ENCODE measurements around the gene ZFAND2A.
"Not testable (repeated sequence)": the region's sequence is repeated elsewhere in the genome, so short reads cannot be mapped to it uniquely, and the experiment has no call there.

The ZFAND2A gene

DNA sequence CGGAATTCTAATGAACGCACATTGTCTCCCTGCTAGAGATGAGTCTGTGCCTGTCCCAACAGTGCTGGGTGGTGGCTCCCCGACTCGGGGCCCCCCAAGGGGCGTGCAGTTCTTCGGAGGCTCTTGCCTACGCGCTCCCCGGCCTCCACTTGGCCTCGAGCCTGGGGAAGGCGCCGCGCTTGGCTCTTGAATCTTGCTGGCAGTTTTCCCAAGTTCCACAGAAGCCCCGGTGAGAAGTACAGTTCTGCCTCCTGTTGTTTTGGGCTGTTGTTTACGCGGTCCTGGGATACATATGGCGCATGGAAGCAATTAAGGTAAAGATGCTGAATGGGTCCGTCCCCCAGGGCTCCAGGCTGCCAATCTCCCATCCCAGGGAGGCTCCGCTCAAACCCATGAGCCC, 40.0 kb upstream of the ZFAND2A start:
- TF ChIP-seq TCF4 (CRISPR knock-in tag; IDR thresholded peaks at IDR 0.05; ENCODE audit: borderline replicate concordance) = no peak
- TF ChIP-seq, protein P1, sequence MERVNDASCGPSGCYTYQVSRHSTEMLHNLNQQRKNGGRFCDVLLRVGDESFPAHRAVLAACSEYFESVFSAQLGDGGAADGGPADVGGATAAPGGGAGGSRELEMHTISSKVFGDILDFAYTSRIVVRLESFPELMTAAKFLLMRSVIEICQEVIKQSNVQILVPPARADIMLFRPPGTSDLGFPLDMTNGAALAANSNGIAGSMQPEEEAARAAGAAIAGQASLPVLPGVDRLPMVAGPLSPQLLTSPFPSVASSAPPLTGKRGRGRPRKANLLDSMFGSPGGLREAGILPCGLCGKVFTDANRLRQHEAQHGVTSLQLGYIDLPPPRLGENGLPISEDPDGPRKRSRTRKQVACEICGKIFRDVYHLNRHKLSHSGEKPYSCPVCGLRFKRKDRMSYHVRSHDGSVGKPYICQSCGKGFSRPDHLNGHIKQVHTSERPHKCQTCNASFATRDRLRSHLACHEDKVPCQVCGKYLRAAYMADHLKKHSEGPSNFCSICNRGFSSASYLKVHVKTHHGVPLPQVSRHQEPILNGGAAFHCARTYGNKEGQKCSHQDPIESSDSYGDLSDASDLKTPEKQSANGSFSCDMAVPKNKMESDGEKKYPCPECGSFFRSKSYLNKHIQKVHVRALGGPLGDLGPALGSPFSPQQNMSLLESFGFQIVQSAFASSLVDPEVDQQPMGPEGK (CRISPR knock-in tag; IDR thresholded peaks at IDR 0.05; ENCODE audit: borderline replicate concordance) = no peak
- no peak for TF ChIP-seq PPARA (CRISPR knock-in tag; IDR thresholded peaks at IDR 0.05; ENCODE audit: borderline replicate concordance)
- no peak for TF ChIP-seq ZNF8 (CRISPR knock-in tag; IDR thresholded peaks at IDR 0.05)
- TF ChIP-seq ARNTL (CRISPR knock-in tag; IDR thresholded peaks at IDR 0.05; ENCODE audit: borderline replicate concordance, low read depth) = no peak
- TF ChIP-seq, protein P2, sequence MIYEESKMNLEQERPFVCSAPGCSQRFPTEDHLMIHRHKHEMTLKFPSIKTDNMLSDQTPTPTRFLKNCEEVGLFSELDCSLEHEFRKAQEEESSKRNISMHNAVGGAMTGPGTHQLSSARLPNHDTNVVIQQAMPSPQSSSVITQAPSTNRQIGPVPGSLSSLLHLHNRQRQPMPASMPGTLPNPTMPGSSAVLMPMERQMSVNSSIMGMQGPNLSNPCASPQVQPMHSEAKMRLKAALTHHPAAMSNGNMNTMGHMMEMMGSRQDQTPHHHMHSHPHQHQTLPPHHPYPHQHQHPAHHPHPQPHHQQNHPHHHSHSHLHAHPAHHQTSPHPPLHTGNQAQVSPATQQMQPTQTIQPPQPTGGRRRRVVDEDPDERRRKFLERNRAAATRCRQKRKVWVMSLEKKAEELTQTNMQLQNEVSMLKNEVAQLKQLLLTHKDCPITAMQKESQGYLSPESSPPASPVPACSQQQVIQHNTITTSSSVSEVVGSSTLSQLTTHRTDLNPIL (CRISPR knock-in tag; IDR thresholded peaks at IDR 0.05; ENCODE audit: low read depth) = no peak
- no peak for TF ChIP-seq OSR1 (CRISPR knock-in tag; IDR thresholded peaks at IDR 0.05)
- no peak for TF ChIP-seq ZFP30 (CRISPR knock-in tag; IDR thresholded peaks at IDR 0.05)
- TF ChIP-seq RARB (CRISPR knock-in tag; IDR thresholded peaks at IDR 0.05) = no peak
- TF ChIP-seq, protein P3, sequence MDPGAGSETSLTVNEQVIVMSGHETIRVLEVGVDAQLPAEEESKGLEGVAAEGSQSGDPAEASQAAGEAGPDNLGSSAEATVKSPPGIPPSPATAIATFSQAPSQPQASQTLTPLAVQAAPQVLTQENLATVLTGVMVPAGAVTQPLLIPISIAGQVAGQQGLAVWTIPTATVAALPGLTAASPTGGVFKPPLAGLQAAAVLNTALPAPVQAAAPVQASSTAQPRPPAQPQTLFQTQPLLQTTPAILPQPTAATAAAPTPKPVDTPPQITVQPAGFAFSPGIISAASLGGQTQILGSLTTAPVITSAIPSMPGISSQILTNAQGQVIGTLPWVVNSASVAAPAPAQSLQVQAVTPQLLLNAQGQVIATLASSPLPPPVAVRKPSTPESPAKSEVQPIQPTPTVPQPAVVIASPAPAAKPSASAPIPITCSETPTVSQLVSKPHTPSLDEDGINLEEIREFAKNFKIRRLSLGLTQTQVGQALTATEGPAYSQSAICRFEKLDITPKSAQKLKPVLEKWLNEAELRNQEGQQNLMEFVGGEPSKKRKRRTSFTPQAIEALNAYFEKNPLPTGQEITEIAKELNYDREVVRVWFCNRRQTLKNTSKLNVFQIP (CRISPR knock-in tag; IDR thresholded peaks at IDR 0.05; ENCODE audit: borderline replicate concordance, low read depth) = no peak
- no peak for TF ChIP-seq BACH2 (CRISPR knock-in tag; IDR thresholded peaks at IDR 0.05; ENCODE audit: borderline replicate concordance)
- no peak for ATAC-seq

DNA sequence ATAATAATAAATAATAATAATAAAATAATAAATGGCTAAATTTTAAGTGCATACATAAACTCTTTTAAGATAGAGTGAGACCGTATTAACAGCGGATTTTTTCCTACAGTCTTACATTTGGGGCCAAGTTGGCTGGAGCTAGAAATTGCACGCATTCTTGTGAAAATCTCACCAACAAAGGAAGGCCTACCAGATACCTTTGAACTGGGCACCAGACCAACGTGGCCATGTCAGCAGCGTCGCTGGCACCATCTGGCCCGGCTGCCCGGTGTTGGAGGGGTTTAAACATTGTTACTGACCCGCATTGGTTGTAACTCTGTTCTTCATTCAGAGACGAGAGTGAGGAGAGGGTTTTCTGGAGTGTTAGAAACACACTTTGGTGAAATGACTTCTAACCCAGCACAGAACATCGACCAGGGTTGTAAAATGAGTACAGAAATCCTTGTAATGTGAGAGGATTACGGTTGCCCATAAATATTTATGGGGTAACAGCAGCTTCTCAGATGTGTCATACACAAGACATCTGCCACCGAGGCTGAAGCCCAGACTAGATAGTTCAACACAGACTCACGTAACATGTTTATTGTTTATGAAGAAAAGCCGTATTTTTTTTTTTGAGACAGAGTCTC, 38.1 kb upstream of the ZFAND2A start:
- peak; percentile 56 for ATAC-seq
- TF ChIP-seq ARNTL (CRISPR knock-in tag; IDR thresholded peaks at IDR 0.05; ENCODE audit: borderline replicate concordance, low read depth) (no peak), PPARA (CRISPR knock-in tag; IDR thresholded peaks at IDR 0.05; ENCODE audit: borderline replicate concordance) (no peak), BACH2 (CRISPR knock-in tag; IDR thresholded peaks at IDR 0.05; ENCODE audit: borderline replicate concordance) (no peak), ZC3H10 (CRISPR knock-in tag; IDR thresholded peaks at IDR 0.05) (no peak)

DNA sequence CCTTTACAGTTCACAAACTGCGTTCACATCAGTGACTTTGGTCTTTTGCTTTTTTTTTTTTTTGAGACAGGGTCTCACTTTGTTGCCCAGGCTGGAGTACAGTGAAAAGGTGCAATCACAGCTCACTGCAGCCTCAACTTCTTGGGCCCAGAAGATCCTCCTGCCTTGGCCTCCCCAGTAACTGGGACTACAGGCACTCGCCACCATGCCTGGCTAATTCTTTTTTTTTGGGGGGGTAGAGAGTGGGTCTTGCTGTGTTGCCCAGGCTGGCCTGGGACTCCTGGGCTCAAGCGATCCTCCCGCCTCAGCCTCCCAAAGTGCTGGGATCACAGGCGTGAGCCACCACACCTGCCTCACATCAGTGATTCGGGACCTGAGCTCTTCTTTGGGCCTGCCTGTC, 37.0 kb upstream of the ZFAND2A start:
- no peak for ATAC-seq
- TF ChIP-seq OSR1 (CRISPR knock-in tag; IDR thresholded peaks at IDR 0.05) = no peak
- TF ChIP-seq ISL1 (CRISPR knock-in tag; IDR thresholded peaks at IDR 0.05) = no peak
- no peak for TF ChIP-seq SNAI2 (CRISPR knock-in tag; IDR thresholded peaks at IDR 0.05)

DNA sequence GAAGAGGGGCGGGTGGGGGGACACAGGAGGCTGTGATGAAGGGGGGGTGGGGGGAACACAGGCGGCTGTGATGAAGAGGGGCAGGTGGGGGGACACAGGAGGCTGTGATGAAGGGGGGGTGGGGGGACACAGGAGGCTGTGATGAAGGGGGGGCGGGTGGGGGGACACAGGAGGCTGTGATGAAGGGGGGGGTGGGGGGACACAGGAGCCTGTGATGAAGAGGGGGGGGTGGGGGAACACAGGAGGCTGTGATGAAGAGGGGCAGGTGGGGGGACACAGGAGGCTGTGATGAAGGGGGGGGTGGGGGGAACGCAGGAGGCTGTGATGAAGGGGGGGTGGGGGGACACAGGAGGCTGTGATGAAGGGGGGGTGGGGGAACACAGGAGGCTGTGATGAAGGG, 36.4 kb upstream of the ZFAND2A start:
- not testable (repeated sequence) for ATAC-seq

DNA sequence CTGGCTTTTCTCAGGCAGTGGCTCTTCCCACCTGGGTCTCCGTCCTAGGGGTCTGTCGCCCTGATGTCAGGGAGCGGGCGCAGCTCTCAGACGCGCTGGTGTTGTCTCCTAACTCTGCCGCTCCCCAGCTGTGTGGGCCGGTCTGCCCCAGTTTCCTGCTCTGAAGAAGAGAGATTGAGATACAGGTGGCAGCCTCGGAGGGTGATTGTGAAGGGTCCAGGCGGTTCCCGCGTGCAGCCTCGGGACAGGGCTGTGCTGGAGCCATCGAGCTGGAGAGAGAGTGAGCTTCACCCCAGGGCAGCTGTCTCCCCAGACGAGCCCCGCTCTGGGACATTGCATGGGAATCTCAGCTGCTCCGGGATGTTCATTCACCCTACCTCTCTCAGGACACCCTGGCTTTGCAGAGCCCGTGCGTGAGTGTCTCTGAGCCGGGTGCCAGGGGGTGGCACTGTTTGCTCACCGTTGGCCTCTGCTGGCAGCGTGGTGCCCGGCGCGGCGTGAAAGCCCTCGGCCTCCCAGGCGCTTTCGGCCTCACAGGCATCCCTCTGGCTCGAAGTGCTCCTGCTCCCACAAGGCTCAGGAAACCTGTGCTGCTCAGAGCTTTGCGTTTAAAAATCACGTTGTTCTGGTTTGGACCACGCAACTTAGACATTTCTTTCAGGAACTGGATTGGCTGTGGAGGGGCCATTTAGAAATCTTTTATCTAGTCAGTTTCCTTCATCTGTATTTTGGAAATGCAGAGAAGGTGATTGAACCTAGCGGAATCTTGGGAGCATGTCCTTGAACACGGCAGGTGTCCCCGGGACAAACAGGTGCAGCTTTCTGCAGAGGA, 33.8 kb upstream of the ZFAND2A start:
- no peak for TF ChIP-seq RARB (CRISPR knock-in tag; IDR thresholded peaks at IDR 0.05)
- TF ChIP-seq ZNF565 (CRISPR knock-in tag; conservative IDR thresholded peaks at IDR 0.05; ENCODE audit: low read depth) = no peak
- TF ChIP-seq ARNTL (CRISPR knock-in tag; IDR thresholded peaks at IDR 0.05; ENCODE audit: borderline replicate concordance, low read depth) = no peak
- no peak for TF ChIP-seq TOX (CRISPR knock-in tag; IDR thresholded peaks at IDR 0.05; ENCODE audit: borderline replicate concordance)
- TF ChIP-seq, protein P4, sequence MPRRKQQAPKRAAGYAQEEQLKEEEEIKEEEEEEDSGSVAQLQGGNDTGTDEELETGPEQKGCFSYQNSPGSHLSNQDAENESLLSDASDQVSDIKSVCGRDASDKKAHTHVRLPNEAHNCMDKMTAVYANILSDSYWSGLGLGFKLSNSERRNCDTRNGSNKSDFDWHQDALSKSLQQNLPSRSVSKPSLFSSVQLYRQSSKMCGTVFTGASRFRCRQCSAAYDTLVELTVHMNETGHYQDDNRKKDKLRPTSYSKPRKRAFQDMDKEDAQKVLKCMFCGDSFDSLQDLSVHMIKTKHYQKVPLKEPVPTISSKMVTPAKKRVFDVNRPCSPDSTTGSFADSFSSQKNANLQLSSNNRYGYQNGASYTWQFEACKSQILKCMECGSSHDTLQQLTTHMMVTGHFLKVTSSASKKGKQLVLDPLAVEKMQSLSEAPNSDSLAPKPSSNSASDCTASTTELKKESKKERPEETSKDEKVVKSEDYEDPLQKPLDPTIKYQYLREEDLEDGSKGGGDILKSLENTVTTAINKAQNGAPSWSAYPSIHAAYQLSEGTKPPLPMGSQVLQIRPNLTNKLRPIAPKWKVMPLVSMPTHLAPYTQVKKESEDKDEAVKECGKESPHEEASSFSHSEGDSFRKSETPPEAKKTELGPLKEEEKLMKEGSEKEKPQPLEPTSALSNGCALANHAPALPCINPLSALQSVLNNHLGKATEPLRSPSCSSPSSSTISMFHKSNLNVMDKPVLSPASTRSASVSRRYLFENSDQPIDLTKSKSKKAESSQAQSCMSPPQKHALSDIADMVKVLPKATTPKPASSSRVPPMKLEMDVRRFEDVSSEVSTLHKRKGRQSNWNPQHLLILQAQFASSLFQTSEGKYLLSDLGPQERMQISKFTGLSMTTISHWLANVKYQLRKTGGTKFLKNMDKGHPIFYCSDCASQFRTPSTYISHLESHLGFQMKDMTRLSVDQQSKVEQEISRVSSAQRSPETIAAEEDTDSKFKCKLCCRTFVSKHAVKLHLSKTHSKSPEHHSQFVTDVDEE (CRISPR knock-in tag; IDR thresholded peaks at IDR 0.05) = no peak
- no peak for TF ChIP-seq GLIS3 (CRISPR knock-in tag; IDR thresholded peaks at IDR 0.05)
- no peak for TF ChIP-seq ZFP30 (CRISPR knock-in tag; IDR thresholded peaks at IDR 0.05)
- TF ChIP-seq ISL1 (CRISPR knock-in tag; IDR thresholded peaks at IDR 0.05) = no peak
- TF ChIP-seq, protein P5, sequence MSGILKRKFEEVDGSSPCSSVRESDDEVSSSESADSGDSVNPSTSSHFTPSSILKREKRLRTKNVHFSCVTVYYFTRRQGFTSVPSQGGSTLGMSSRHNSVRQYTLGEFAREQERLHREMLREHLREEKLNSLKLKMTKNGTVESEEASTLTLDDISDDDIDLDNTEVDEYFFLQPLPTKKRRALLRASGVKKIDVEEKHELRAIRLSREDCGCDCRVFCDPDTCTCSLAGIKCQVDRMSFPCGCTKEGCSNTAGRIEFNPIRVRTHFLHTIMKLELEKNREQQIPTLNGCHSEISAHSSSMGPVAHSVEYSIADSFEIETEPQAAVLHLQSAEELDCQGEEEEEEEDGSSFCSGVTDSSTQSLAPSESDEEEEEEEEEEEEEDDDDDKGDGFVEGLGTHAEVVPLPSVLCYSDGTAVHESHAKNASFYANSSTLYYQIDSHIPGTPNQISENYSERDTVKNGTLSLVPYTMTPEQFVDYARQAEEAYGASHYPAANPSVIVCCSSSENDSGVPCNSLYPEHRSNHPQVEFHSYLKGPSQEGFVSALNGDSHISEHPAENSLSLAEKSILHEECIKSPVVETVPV (CRISPR knock-in tag; IDR thresholded peaks at IDR 0.05) = no peak
- no peak for TF ChIP-seq ZFP3 (CRISPR knock-in tag; IDR thresholded peaks at IDR 0.05)
- no peak for TF ChIP-seq ZNF8 (CRISPR knock-in tag; IDR thresholded peaks at IDR 0.05)
- ATAC-seq = peak; percentile 93
